Hepatocyte (in vitro differentiated cells): ENCODE data around the gene NETO1. TPM values are rescaled to one million over a fixed set of nuclear protein-coding genes. Genes with fewer than 3 reads are reported as not detected.

Source experiments
- DNase-seq: peaks from one replicate; pipeline ENCODE4 v3.0.0-alpha.2; 2016; ENCODE audit warnings: low spot score
- H2AFZ ChIP-seq: fragments of 200-600 bp; sonication (generic); 2 replicates; pipeline ENCODE4 v1.6.0; 2016; ENCODE audit warnings: antibody characterized with exemption, mild to moderate bottlenecking
- H3K27ac ChIP-seq: fragments of 200-600 bp; sonication (generic); 2 replicates; pipeline ENCODE4 v1.5.1; 2016; ENCODE audit warnings: mild to moderate bottlenecking
- H3K27me3 ChIP-seq: fragments of 200-600 bp; sonication (generic); 2 replicates; pipeline ENCODE4 v1.6.1; 2016
- H3K36me3 ChIP-seq: fragments of 200-600 bp; sonication (generic); replicated peaks from 2 replicates; pipeline ENCODE4 v1.5.1; 2016; ENCODE audit warnings: low read depth; ENCODE audit not compliant: insufficient read depth
- H3K4me1 ChIP-seq: fragments of 200-600 bp; sonication (generic); 2 replicates; pipeline ENCODE4 v1.5.1; 2016; ENCODE audit warnings: mild to moderate bottlenecking, moderate library complexity; ENCODE audit not compliant: insufficient read depth
- H3K4me2 ChIP-seq: fragments of 200-600 bp; sonication (generic); 2 replicates; pipeline ENCODE4 v1.6.0; 2016
- H3K4me3 ChIP-seq: fragments of 200-600 bp; sonication (generic); 2 replicates; pipeline ENCODE4 v1.5.1; 2016; ENCODE audit warnings: mild to moderate bottlenecking
- H3K79me2 ChIP-seq: fragments of 200-600 bp; sonication (generic); 2 replicates; pipeline ENCODE4 v1.6.0; 2017; ENCODE audit warnings: mild to moderate bottlenecking
- H3K9me2 ChIP-seq: fragments of 200-600 bp; sonication (generic); replicated peaks from 2 replicates; pipeline ENCODE4 v1.6.0; 2017; ENCODE audit warnings: mild to moderate bottlenecking; ENCODE audit not compliant: insufficient read depth
- H3K9me3 ChIP-seq: fragments of 200-600 bp; sonication (generic); 2 replicates; pipeline ENCODE4 v1.5.1; 2016; ENCODE audit warnings: low read depth, mild to moderate bottlenecking
- H4K20me1 ChIP-seq: fragments of 200-600 bp; sonication (generic); 2 replicates; pipeline ENCODE4 v1.6.0; 2016; ENCODE audit warnings: mild to moderate bottlenecking; ENCODE audit not compliant: insufficient read depth, poor library complexity, severe bottlenecking
- EZH2 ChIP-seq: fragments of 200-600 bp; sonication (generic); IDR thresholded peaks from 2 replicates; pipeline ENCODE4 v1.6.1; 2016; ENCODE audit warnings: antibody characterized with exemption, mild to moderate bottlenecking, borderline replicate concordance
- EZH2phosphoT487 ChIP-seq: fragments of 200-600 bp; sonication (generic); IDR thresholded peaks from one replicate; pipeline ENCODE4 v1.6.1; 2018; ENCODE audit warnings: antibody characterized with exemption, mild to moderate bottlenecking, low read depth, moderate library complexity; ENCODE audit not compliant: unreplicated experiment, severe bottlenecking
- WGBS: methylation state at CpG from one replicate; pipeline ENCODE4 v1.1.6; 2016; ENCODE audit warnings: low lambda C conversion rate; ENCODE audit errors: missing lambda C conversion rate; 5-methylcytosine and 5-hydroxymethylcytosine counted together
- polyA plus RNA-seq: library from polyadenylated mRNA; unstranded; fragments of >200 nt; fragmentation: Nextera tagmentation; extraction: Ambion mirVana; gene quantifications from 2 replicates; pipeline ENCODE4 v1.2.1, GENCODE V29; 2016
- total RNA-seq: library from RNA; depleted of rRNA; stranded (reverse); fragments of >200 nt; gene quantifications from 2 replicates; pipeline ENCODE4 v1.2.3, GENCODE V29; 2014
- TF ChIP-seq, protein P1 (sequence below): fragments of 200-600 bp; sonication (generic); IDR thresholded peaks from 2 replicates; pipeline ENCODE4 v1.5.1; 2016; ENCODE audit warnings: antibody characterized with exemption, mild to moderate bottlenecking; ENCODE audit not compliant: poor library complexity

The NETO1 gene
- total and polyA plus RNA-seq, 2 experiments from 2014 or later: not detected

DNA sequence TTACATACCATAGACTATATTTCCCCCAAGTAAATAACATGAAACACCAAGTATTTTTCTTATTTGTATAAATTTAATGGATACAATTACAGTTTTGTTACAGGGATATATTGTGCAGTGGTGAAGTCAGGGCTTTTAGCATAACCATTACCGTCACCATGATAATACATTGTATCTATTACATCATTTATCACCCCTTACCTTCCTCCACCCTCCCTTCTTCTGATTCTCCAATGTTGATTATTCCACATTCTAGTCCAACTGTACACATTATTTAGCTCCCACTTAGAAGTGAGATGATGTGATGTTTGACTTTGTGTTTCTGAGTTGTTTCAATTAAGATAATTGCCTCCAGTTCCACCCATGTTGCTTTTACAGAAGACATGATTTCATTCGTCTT, 35.2 kb upstream of the NETO1 start:
- TF ChIP-seq EZH2phosphoT487 (no peak), EZH2 (no peak)
- TF ChIP-seq, protein P1, sequence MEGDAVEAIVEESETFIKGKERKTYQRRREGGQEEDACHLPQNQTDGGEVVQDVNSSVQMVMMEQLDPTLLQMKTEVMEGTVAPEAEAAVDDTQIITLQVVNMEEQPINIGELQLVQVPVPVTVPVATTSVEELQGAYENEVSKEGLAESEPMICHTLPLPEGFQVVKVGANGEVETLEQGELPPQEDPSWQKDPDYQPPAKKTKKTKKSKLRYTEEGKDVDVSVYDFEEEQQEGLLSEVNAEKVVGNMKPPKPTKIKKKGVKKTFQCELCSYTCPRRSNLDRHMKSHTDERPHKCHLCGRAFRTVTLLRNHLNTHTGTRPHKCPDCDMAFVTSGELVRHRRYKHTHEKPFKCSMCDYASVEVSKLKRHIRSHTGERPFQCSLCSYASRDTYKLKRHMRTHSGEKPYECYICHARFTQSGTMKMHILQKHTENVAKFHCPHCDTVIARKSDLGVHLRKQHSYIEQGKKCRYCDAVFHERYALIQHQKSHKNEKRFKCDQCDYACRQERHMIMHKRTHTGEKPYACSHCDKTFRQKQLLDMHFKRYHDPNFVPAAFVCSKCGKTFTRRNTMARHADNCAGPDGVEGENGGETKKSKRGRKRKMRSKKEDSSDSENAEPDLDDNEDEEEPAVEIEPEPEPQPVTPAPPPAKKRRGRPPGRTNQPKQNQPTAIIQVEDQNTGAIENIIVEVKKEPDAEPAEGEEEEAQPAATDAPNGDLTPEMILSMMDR: no peak
- no peak overlapping the region for H3K4me2 ChIP-seq
- H3K9me3 ChIP-seq: no peaks in the 10 kb centered on the region
- no peaks in the 10 kb centered on the region for H3K4me1 ChIP-seq
- no peaks in the 10 kb centered on the region for H3K27me3 ChIP-seq
- H3K4me3 ChIP-seq: no peak overlapping the region
- H3K9me2 ChIP-seq: no peaks in the 10 kb centered on the region
- DNase-seq: no peak
- H2AFZ ChIP-seq: no peak overlapping the region
- no peaks in the 10 kb centered on the region for H4K20me1 ChIP-seq
- no peaks in the 10 kb centered on the region for H3K79me2 ChIP-seq
- no peaks in the 10 kb centered on the region for H3K36me3 ChIP-seq
- 83% methylated on average over 2 of the region's 2 CpGs for WGBS
- no peak overlapping the region for H3K27ac ChIP-seq

DNA sequence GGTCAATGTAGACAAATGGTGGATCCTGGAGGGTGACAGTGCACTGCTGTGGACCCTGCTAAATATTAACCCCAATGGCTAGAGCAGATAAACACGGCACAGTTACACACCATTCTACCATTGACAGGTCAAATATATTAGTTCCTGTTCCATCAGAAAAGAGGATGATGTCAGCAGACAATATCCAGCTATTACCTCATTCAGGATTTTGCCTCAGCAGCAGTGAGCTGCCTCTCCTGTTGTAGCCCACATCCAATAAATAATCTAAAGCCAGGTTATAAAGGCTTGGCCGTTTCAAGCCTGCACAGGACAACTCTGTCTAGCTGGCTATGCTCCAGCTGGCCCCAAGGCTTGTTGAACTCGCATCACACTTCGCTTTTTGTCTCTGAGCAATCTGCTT, 31.6 kb upstream of the NETO1 start:
- Histone ChIP-seq H3K4me2 (no peak overlapping the region), H4K20me1 (no peaks in the 10 kb centered on the region), H3K36me3 (no peaks in the 10 kb centered on the region), H3K27ac (no peak overlapping the region), H3K9me3 (no peaks in the 10 kb centered on the region), H3K27me3 (no peaks in the 10 kb centered on the region), H2AFZ (no peak overlapping the region), H3K9me2 (no peaks in the 10 kb centered on the region), H3K4me3 (no peak overlapping the region), H3K79me2 (no peaks in the 10 kb centered on the region), H3K4me1 (no peaks in the 10 kb centered on the region)
- no peak for DNase-seq
- TF ChIP-seq, protein P1: no peak
- no peak for TF ChIP-seq EZH2phosphoT487
- TF ChIP-seq EZH2: no peak
- WGBS: 67% methylated on average over 4 of the region's 4 CpGs

- no peaks in the 10 kb centered on the region for H4K20me1 ChIP-seq
- no peaks in the 10 kb centered on the region for H3K79me2 ChIP-seq
- no peaks in the 10 kb centered on the region for H3K9me2 ChIP-seq
- H3K4me2 ChIP-seq: no peak overlapping the region
- H3K9me3 ChIP-seq: no peaks in the 10 kb centered on the region
- no peak overlapping the region for H3K27ac ChIP-seq
- no peak for TF ChIP-seq EZH2
- no peak for TF ChIP-seq EZH2phosphoT487
- TF ChIP-seq, protein P1: no peak
- no peaks in the 10 kb centered on the region for H3K27me3 ChIP-seq
- no peak for DNase-seq
- H3K4me1 ChIP-seq: no peaks in the 10 kb centered on the region
- WGBS: 74% methylated on average over 3 of the region's 3 CpGs
- H3K4me3 ChIP-seq: no peak overlapping the region
- no peak overlapping the region for H2AFZ ChIP-seq
- H3K36me3 ChIP-seq: no peaks in the 10 kb centered on the region
These were observed 31.1 kb upstream of the NETO1 start for GRCh38 chr18:72898870-72899269.

- no peak for DNase-seq
- Histone ChIP-seq H3K79me2 (no peaks in the 10 kb centered on the region), H3K4me2 (no peak overlapping the region), H3K27me3 (no peaks in the 10 kb centered on the region), H3K4me3 (no peak overlapping the region), H3K4me1 (no peaks in the 10 kb centered on the region), H3K9me2 (no peaks in the 10 kb centered on the region), H4K20me1 (no peaks in the 10 kb centered on the region), H3K27ac (no peak overlapping the region), H3K36me3 (no peaks in the 10 kb centered on the region), H3K9me3 (no peaks in the 10 kb centered on the region), H2AFZ (no peak overlapping the region)
- TF ChIP-seq EZH2 (no peak), EZH2phosphoT487 (no peak)
- TF ChIP-seq, protein P1: no peak
- 75% methylated on average over 2 of the region's 2 CpGs for WGBS
These were observed 27.8 kb upstream of the NETO1 start for GRCh38 chr18:72895548-72895947.
